ENCODE results near the gene WWP2.

Gene WWP2

DNA sequence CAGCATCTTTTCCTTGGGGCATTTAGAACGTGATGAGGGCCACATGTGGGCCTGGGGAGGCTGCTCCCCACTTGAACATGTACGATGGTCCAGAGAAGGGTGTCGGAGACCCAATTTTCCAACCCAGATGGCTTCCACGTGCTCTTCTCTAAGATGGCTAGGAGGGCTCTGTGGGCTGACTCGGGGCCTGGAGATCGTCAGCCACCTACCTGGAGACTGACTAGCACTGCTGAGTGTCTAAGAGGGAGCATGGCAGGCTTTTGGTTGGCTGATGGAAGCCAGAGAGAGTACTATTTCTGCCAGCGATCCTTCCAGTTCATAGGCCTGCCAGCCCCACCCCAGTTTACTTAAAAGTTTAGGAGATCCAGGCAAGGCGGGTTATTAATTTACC is 128.8 kb downstream of the WWP2 start:
- DNase-seq (ENCODE audit: low read depth), result no peak

GRCh38 chr16:69892378-69892777 is 130.2 kb downstream of the WWP2 start:
- no peak for DNase-seq (ENCODE audit: low read depth)

- DNase-seq (ENCODE audit: low read depth), result no peak
Measured at GRCh38 chr16:69893106-69893505, 131.0 kb downstream of the WWP2 start.

GRCh38 chr16:69894676-69895075 is 132.5 kb downstream of the WWP2 start:
- no peak for DNase-seq (ENCODE audit: low read depth)

DNA sequence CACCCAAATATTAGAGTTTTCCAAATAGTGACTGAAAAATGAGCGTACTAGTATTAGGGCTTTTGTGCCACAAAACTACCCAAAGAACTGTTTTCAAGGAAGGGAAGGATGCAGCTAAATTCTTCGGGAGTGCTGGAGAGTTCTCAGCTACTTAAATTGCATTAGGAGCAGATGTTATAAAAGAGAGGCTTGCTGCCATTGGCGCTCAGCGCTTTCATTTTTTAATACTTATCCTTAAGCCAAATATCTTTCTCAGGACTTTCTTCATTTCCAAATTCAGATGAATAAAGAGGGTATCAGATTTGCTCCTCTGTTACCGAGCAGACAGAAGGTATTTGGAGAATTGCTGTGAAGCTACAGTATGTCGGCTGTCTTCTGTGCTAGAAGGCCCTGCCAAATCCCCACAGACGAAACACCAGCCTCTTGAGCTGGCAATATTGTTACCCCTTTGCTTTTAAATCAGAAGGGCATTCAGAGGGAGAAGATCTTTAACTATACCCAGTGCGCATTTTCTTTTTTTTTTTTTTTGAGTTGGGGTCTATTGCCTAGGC is 141.8 kb downstream of the WWP2 start:
- DNase-seq (ENCODE audit: low read depth), result no peak

- no peak for DNase-seq (ENCODE audit: low read depth)
Measured at GRCh38 chr16:69904495-69905170, 142.5 kb downstream of the WWP2 start.

- no peak for DNase-seq (ENCODE audit: low read depth)
Measured at GRCh38 chr16:69905171-69905555, 143.0 kb downstream of the WWP2 start.

- DNase-seq (ENCODE audit: low read depth), result peak; percentile 40
Measured at GRCh38 chr16:69906838-69907401, 144.8 kb downstream of the WWP2 start.

DNA sequence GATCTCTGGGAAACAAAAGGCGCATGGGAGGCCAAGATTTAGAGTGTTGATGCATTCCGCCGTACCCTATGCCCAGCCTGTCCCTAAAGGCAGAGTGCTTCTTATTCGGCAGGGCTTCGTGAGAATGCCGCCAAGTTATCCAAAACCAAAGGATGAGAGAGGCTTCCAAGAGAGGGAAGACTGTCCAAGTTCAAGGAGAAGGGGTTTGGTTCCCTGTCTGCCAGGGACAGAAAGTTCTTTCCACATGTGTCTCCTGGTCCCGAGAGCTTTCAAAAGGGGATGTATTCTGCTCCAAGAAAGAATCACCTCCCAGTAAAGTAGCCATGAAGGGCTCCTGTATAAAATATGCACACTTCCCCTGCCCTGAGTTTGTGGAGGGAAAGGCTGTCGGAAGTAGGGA is 146.9 kb downstream of the WWP2 start:
- no peak for DNase-seq (ENCODE audit: low read depth)

- no peak for DNase-seq (ENCODE audit: low read depth)
Measured at GRCh38 chr16:69909760-69910159, 147.6 kb downstream of the WWP2 start.

GRCh38 chr16:69910964-69911363 is 148.8 kb downstream of the WWP2 start:
- DNase-seq (ENCODE audit: low read depth), result no peak

DNA sequence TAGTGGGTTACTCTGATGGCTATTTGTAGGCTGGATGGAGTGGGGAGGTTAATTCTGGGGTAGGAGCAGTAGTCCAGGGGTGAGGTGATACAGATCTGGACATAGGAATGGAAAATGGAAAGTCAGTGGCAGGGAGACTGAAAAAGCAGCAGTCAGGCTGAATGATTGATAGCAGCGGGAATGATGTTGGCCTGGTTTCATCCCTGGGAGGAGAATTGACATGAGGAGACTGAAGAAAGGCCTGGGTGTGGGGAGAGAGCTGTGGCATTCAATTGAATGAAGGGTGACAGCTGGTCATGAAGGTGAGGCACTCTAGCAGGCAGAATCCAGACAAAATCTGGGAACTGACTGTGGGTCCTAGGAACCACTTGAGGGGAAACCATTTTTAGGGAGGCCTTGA is 154.3 kb downstream of the WWP2 start:
- no peak for DNase-seq (ENCODE audit: low read depth)

GRCh38 chr16:69917311-69917710 is 155.2 kb downstream of the WWP2 start:
- no peak for DNase-seq (ENCODE audit: low read depth)

GRCh38 chr16:69917739-69918138 is 155.6 kb downstream of the WWP2 start:
- peak; percentile 88 for DNase-seq (ENCODE audit: low read depth)

- DNase-seq (ENCODE audit: low read depth), result no peak
Measured at GRCh38 chr16:69918241-69918640, 156.1 kb downstream of the WWP2 start.

DNA sequence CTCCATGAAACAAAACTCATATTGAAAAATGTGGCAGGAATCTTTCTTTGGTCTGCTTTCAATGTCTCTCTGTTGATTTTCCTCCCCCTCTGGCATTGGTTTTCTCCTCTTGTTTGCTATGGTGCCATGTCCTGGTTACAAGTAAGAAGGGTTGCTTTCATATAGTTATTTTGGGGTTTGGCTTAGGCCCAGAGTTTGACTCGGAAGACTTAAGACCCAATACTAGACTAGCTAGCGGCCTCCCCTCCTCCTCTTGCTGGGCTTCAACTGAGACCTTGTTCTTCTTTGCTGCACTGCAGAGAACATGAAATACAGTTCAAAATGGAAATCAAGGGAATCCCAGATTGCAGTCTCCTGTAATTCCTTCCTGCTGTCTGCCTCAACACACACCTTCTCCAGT is 159.0 kb downstream of the WWP2 start:
- DNase-seq (ENCODE audit: low read depth), result no peak

DNA sequence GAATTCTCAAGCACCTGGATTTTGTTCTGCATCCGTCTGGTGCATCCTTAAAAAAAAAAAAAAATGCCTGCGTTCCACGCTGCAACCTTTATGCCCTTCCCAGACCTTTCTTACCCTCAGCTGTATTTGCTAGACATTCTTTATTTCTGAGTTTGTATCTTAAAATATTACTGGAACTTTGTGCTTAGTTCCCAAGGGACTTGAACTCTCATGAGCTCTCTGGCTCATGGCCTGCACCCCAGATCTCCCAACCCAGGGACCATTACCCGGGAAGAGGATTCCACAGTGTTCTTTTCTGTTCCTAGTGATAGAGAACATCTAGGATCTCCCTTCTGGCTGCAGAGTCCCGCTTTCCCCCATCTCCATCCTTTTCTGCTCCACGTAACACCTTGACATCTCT is 160.1 kb downstream of the WWP2 start:
- no peak for DNase-seq (ENCODE audit: low read depth)

- no peak for DNase-seq (ENCODE audit: low read depth)
Measured at GRCh38 chr16:69924041-69924775, 162.1 kb downstream of the WWP2 start.

- peak; percentile 39 for DNase-seq (ENCODE audit: low read depth)
Measured at GRCh38 chr16:69924777-69925191, 162.7 kb downstream of the WWP2 start.

- no peak for DNase-seq (ENCODE audit: low read depth)
Measured at GRCh38 chr16:69925311-69925710, 163.2 kb downstream of the WWP2 start.

DNA sequence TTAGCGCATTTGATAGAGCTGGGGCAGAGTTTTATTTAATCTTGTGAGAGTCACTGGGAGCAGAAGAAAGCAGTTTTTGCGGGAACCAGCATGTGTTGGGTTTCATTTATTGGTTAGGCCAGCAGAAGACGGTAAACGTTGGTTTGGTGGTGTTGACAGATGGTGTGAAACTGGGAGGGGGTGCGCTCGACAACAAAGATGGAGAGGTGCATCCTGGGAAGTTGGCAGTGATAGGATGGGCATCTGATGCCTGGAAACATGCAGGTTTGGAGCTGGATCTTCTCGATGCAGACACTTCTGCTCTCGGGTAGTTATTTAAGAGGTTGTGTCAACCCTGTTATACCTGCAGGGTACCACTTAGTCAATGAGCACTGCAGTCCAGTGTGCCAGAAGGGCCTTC is 164.1 kb downstream of the WWP2 start:
- no peak for DNase-seq (ENCODE audit: low read depth)

- DNase-seq (ENCODE audit: low read depth), result peak; percentile 53
Measured at GRCh38 chr16:69927056-69927757, 165.1 kb downstream of the WWP2 start.
